HG03103 (cell line): ENCODE measurements around the gene RTEL1.
A peak's percentile ranks its signal among the peaks of the same experiment; 100 is the strongest.
"Not testable (repeated sequence)": the region's sequence is repeated elsewhere in the genome, so short reads cannot be mapped to it uniquely, and the experiment has no call there.

Experiments
- ATAC-seq: cut with Tn5 transposase; IDR thresholded peaks from one replicate; pipeline ENCODE4 v1.9.1; 2021; ENCODE audit warnings: low read depth; ENCODE audit not compliant: unreplicated experiment

Gene RTEL1

GRCh38 chr20:63657937-63658748 is at the start of gene RTEL1:
Gene RTEL1, plus strand, starts transcription at chr20:63658312. Its CDS starts 1,091 bp downstream, at chr20:63659403.
- ATAC-seq = peak; percentile 75

DNA sequence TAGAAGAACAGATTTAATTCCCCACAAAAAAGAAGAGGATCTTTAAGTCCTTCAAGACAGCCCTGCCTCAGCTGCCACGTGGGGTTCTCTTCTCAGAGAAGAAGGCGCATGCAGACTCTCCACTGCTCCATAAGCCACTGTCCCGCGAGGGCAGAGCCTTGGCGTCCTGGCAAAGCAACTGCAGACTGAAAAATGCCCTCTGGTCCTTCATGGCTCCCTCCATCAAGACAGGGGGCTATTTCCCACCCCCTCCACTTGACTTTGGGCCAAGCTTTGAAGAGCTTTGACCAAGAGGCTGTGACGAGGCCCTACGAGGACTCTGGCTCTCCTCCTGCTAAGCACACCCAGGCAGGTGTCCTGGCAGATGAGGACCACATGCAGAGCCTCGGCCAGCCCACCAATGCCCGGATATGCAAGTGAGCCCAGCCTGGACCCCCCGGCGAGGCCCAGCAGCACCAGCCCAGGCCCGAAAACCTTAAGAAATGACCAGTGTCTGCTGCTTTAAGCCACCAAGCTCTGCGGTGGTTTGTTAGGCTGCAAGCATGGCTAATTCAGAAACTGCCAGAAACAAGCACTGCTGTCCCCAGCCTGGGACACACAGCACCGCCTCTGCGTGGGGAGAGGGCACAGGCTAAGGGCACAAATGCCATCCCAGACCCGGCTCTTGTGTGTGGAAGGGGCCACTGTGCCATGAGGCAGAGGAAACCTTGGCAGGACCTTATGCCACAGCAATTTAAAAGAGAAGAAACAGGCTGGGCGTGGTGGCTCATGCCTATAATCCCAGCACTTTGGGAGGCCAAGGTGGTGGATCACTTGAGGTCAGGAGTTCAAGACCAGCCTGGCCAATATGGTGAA is 47.3 kb upstream of the RTEL1 start:
- no peak for ATAC-seq

DNA sequence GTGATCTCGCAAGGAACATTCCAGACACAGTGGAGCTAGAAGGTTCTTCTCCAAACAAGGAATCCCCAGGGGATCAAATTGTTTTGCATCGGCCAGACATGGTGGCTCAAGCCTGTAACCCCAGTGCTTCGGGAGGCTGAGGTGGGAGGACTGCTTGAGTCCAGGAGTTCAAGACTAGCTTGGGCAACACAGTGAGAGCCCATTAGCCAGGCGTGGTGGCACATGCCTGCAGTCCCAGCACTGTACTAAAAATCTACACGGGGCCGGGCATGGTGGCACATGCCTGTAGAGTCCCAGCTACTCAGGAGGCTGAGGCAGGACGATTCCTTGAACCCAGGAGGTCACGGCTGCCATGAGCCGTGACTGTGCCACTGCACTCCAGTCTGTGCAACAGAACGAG is 46.5 kb upstream of the RTEL1 start:
- ATAC-seq = no peak

DNA sequence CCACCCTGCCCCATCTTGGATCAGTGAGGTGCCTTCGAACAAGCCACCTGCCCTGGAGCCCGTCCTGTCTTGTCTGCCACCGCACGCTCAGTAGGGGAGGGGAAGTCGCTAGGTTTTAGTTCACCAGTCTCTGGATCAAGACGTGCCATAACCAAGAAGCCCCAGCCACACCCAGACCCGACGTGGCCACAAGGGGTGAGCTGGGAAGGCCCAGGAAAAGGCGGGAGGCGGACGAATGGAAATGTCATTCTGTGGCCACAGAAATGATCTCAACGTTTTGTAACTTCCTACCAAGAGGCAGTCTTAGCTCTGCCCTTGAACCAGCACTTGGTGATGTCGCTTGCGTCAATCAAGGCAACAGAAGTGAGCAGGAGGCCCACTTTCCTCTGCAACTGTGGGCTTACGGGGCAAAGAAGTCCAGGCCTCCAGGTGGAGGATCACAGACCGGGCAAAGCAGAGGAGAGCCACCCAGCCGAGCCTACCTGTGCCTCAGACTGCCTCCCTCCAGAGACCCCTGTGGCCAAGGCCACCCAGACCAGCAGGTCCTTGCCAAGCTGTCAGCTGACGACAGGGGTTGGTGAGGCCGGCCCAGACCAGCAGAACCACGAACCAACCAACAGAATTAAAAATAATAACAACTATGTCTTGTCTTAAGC is 45.7 kb upstream of the RTEL1 start:
- no peak for ATAC-seq

DNA sequence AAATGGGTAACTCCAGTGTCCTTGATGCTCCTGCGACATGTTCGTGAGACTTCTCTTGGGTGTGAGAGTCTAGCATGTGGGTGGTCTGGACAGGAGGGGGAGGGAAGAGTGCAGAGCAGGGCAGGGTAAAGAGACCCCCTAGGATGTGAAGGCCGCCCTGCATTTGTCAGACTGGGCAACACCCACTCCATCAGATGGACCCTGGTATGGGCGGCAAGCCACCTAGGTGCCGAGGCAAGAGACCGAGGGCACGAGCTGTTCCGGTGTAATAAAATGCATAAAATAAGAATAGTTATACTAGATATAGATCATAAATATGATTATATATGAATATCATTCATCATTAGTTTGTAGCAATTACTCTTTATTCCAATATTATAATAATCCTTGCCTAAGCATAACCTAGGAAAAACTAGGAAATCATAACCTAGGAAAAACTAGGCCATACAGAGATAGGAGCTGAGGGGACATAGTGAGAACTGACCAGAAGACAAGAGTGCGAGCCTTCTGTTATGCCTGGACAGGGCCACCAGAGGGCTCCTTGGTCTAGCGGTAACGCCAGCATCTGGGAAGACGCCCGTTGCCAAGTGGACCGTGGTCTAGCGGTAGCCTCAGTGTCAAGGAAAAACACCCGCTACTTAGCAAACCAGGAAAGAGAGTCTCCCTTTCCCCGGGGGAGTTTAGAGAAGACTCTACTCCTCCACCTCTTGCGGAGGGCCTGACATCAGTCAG is 44.1 kb upstream of the RTEL1 start:
- not testable (repeated sequence) for ATAC-seq

DNA sequence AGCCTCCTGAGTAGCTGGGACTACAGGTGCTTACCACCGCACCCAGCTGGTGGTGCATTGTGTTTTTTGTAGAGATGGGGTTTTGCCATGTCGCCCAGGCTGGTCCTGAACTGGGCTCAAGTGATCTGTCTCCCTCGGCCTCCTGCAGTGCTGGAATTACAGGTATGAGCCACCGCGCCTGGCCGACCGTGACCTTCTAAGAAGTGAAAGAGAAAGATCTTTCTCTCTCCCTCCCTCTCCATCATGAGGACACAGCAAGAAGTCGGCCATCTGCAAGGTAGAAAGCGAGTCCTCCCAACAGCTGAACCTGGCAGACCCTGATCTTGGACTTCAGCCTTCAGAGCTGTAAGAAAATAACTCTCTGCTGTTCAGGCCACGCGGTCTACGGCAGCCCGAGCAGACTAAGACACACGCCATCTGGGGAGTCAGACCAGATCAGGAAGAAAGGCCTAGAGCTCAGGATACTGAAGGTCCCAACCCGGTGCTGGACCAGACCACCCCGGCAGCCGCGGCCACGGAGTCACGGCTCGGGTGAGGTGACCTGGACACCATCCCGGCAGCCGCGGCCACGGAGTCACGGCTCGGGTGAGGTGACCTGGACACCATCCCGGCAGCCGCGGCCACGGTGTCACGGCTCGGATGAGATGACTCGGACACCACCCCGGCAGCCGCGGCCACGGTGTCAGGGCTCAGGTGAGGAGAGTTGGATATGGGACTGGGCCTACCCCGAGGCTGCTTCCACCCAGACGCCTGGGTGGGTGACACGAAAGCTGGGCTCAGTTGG is 40.8 kb upstream of the RTEL1 start:
- no peak for ATAC-seq

DNA sequence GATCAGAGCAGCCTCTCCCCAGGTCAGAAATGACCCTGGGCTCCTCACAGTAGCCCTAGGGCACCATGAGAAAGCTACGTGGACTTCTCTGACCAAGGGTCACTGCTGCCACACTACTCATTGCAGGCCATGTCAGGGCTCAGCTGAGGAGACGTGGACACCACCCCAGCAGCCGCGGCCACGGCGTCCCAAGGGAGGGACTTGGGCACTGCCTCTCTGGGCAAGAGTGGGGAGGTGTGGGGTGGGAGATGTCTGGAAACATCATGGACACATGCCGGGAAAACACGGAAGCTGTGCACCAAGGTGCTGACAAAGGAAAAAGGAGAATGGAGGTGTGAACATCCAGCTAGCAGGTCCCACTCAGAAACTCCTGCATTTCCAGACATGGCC is 40.2 kb upstream of the RTEL1 start:
- ATAC-seq = no peak

DNA sequence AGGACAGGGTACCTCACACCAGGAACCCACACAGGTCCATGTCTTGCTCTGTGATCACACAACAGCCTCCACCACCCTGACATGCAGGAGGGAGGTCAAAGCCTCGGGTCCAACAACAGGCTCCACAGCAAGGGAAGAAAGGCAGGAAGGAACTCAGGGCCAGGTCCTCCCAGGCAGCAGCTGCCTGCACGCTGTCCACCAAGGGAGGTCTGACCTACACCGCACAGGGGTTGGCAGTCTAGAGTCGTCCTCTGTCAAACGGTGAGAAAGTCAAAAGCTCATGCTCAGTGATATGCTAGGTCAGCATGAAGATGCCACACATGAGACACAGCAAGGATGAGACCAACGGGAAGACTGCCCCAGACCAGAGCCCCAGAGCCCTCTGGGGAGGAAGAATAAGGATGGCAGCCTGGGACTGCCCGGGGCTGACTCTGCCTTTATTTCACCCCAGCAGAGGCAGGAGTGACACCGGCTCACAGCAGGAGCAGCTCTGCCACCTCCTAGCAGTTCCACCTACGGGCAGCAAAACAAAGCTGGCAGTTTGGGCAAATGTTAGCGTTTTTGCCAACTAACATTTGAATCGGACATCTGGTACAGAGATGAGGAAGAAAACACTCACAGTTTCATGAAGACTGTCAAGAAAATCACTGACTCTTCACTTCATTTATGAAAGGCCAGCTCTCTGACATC is 39.7 kb upstream of the RTEL1 start:
- no peak for ATAC-seq

DNA sequence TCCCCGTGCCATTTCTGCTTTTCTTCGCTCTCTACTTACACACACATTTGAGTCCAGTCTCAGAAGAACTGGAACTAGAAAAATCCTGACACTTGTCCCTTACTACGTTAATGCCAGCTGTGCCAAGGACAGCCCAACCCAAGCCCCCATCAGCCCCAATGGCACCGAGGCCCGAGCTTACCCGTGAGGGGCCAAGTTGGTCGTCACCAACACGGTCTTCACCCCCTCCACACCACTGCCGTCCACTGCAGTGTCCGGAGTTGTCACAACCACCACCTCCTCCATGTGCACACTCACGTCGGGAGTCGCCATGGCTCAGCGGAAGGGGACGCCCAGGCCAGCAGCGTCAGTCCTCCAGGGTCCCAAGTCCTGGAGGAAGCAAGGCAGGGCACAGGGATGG is 39.0 kb upstream of the RTEL1 start:
- ATAC-seq = no peak

DNA sequence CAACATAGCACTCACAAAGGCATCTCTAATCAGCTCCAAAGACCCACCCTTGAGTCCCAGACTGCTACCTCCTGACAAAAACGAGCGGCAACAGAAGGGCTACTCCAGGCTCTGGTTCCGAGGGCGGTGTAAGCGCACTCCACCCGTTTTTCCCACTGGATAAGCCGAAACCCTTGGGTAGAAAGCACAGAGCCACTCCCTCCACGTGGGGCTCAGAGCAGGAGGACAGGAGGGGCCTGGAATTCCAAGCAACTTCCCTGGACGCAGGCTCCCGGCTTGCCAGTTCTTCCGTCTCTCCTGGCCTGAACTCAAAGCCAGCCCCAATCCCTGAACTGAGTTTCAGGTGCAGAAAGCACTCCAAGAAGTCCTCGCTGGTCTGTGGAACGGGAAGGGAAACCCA is 38.6 kb upstream of the RTEL1 start:
- ATAC-seq = no peak

DNA sequence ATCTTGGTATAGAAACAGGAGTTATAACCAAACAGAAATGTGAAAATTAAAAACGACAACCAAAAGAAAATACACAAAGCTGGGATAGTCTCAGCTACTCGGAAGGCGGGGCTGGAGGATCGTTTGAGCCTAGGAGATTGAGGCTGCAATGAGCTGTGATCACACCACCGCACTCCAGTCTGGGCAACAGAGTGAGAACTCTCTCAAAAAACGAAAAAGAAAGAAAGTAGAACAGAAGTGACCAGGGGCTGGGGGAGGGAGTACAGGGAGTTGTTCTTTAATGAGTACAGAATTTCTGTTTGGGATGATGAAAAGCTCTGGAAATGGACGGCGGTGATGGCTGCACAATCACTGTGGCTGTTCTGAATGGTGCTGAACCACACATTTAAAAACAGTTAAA is 37.1 kb upstream of the RTEL1 start:
- no peak for ATAC-seq

GRCh38 chr20:63622096-63622495 is 36.0 kb upstream of the RTEL1 start:
- no peak for ATAC-seq

GRCh38 chr20:63622732-63623131 is 35.4 kb upstream of the RTEL1 start:
- no peak for ATAC-seq

- ATAC-seq = no peak
Measured at GRCh38 chr20:63624486-63624885, 33.6 kb upstream of the RTEL1 start.

- no peak for ATAC-seq
Measured at GRCh38 chr20:63625771-63626423, 32.2 kb upstream of the RTEL1 start.

GRCh38 chr20:63626424-63627128 is 31.5 kb upstream of the RTEL1 start, which contains the start of gene GMEB2:
Gene GMEB2, minus strand, starts transcription at chr20:63627101. Its CDS starts 7,704 bp downstream, at chr20:63619397.
- peak; percentile 38 for ATAC-seq

- ATAC-seq = peak; percentile 68
Measured at GRCh38 chr20:63627129-63627750, 30.9 kb upstream of the RTEL1 start.
